DOHH2 (cell line): ENCODE measurements around the gene TMCC1.

Experiments used
- H3F3A ChIP-seq: fragments of 200-600 bp; sonication (generic), shearing (Covaris generic); 2 replicates; pipeline ENCODE4 v1.6.0; 2016; ENCODE audit warnings: antibody characterized with exemption, mild to moderate bottlenecking; ENCODE audit not compliant: control insufficient read depth, insufficient read depth
- H3K27ac ChIP-seq: fragments of 200-600 bp; sonication (generic); 2 replicates; pipeline ENCODE4 v1.5.1; 2014; ENCODE audit warnings: low read depth, mild to moderate bottlenecking, low read length, moderate library complexity
- H3K27me3 ChIP-seq: fragments of 200-600 bp; sonication (generic); 2 replicates; pipeline ENCODE4 v1.6.1; 2014; ENCODE audit warnings: mild to moderate bottlenecking, low read length, mixed read lengths; ENCODE audit not compliant: control insufficient read depth
- H3K36me3 ChIP-seq: fragments of 200-600 bp; sonication (generic); 2 replicates; pipeline ENCODE4 v1.6.1; 2014; ENCODE audit warnings: mild to moderate bottlenecking, low read length, moderate library complexity, mixed read lengths; ENCODE audit not compliant: control insufficient read depth
- H3K4me1 ChIP-seq: fragments of 200-600 bp; sonication (generic); 2 replicates; pipeline ENCODE4 v1.6.1; 2014; ENCODE audit warnings: mild to moderate bottlenecking, low read length, mixed read lengths; ENCODE audit not compliant: control insufficient read depth
- H3K4me2 ChIP-seq: fragments of 200-600 bp; sonication (generic); 2 replicates; pipeline ENCODE4 v1.6.0; 2014; ENCODE audit warnings: mild to moderate bottlenecking, low read length, moderate library complexity
- H3K4me3 ChIP-seq: fragments of 200-600 bp; sonication (generic); 2 replicates; pipeline ENCODE4 v1.5.1; 2014; ENCODE audit warnings: mild to moderate bottlenecking, low read length, mixed read lengths
- H3K79me2 ChIP-seq: fragments of 200-600 bp; sonication (generic); 2 replicates; pipeline ENCODE4 v1.6.1; 2014; ENCODE audit warnings: mild to moderate bottlenecking, low read length, mixed read lengths; ENCODE audit not compliant: control insufficient read depth
- H3K9me2 ChIP-seq: fragments of 200-600 bp; sonication (generic); replicated peaks from 2 replicates; pipeline ENCODE4 v1.6.1; 2014; ENCODE audit warnings: mild to moderate bottlenecking, low read length, mixed read lengths; ENCODE audit not compliant: control insufficient read depth
- H3K9me3 ChIP-seq: fragments of 200-600 bp; sonication (generic); 2 replicates; pipeline ENCODE4 v1.6.1; 2014; ENCODE audit warnings: antibody characterized with exemption, low read length, mixed read lengths; ENCODE audit not compliant: control insufficient read depth, insufficient read depth
- H4K20me1 ChIP-seq: fragments of 200-600 bp; sonication (generic); 2 replicates; pipeline ENCODE4 v1.6.0; 2014; ENCODE audit warnings: low read depth, mild to moderate bottlenecking, antibody characterized with exemption, low read length, moderate library complexity; ENCODE audit not compliant: control insufficient read depth, insufficient read depth
- CTCF ChIP-seq: fragments of 200-600 bp; sonication (generic); IDR thresholded peaks from one replicate; pipeline ENCODE4 v1.5.1; 2014; ENCODE audit warnings: antibody characterized with exemption, mild to moderate bottlenecking, low read depth, low read length; ENCODE audit not compliant: poor library complexity, severe bottlenecking
- EZH2phosphoT487 ChIP-seq: fragments of 200-600 bp; sonication (generic); IDR thresholded peaks from 2 replicates; pipeline ENCODE4 v1.6.1; 2017; ENCODE audit warnings: borderline replicate concordance, mild to moderate bottlenecking, antibody characterized with exemption, low read length, moderate library complexity, mixed read lengths

Gene TMCC1

GRCh38 chr3:129614927-129615363 lies 278.6 kb downstream of the TMCC1 start:
- H3K9me3 ChIP-seq = no peaks in the 10 kb centered on the region
- no peaks in the 10 kb centered on the region for H3K79me2 ChIP-seq
- H3K27me3 ChIP-seq = no peaks in the 10 kb centered on the region
- no peak overlapping the region for H3K27ac ChIP-seq
- no peak overlapping the region for H3K4me2 ChIP-seq
- H3K4me1 ChIP-seq = peaks cover 11% of the 10 kb centered on the region
- TF ChIP-seq CTCF (no peak), EZH2phosphoT487 (no peak)
- H4K20me1 ChIP-seq = no peaks in the 10 kb centered on the region
- no peak overlapping the region for H3K4me3 ChIP-seq
- no peaks in the 10 kb centered on the region for H3F3A ChIP-seq
- no peaks in the 10 kb centered on the region for H3K9me2 ChIP-seq
- H3K36me3 ChIP-seq = no peaks in the 10 kb centered on the region

GRCh38 chr3:129614435-129614834 lies 279.1 kb downstream of the TMCC1 start:
- Histone ChIP-seq H3K27me3 (no peaks in the 10 kb centered on the region), H3F3A (no peaks in the 10 kb centered on the region), H3K79me2 (no peaks in the 10 kb centered on the region), H3K4me2 (no peak overlapping the region), H3K9me3 (no peaks in the 10 kb centered on the region), H3K4me3 (no peak overlapping the region), H3K4me1 (peaks cover 11% of the 10 kb centered on the region), H3K9me2 (no peaks in the 10 kb centered on the region), H3K27ac (no peak overlapping the region), H4K20me1 (no peaks in the 10 kb centered on the region), H3K36me3 (no peaks in the 10 kb centered on the region)
- no peak for TF ChIP-seq CTCF
- TF ChIP-seq EZH2phosphoT487 = no peak

GRCh38 chr3:129613367-129613740 lies 280.2 kb downstream of the TMCC1 start:
- Histone ChIP-seq H3K36me3 (no peaks in the 10 kb centered on the region), H4K20me1 (no peaks in the 10 kb centered on the region; the same call in 1 of the 2 replicates), H3K4me1 (peaks cover 9% of the 10 kb centered on the region), H3K4me3 (no peak overlapping the region), H3K27me3 (no peaks in the 10 kb centered on the region), H3K9me2 (no peaks in the 10 kb centered on the region), H3K4me2 (no peak overlapping the region), H3K79me2 (no peaks in the 10 kb centered on the region), H3K9me3 (no peaks in the 10 kb centered on the region), H3F3A (no peaks in the 10 kb centered on the region), H3K27ac (no peak overlapping the region)
- TF ChIP-seq CTCF (no peak), EZH2phosphoT487 (no peak)
